Measurements from ENCODE around the gene PTPRE.

- TF ChIP-seq POLR2A (IDR thresholded peaks at IDR 0.05; ENCODE audit: low read depth, low read length): no peak
- no peak for TF ChIP-seq TAF1 (IDR thresholded peaks at IDR 0.05; ENCODE audit: borderline replicate concordance, low read depth, low read length)
These were observed at the start of gene PTPRE for GRCh38 chr10:127906548-127907377.
